ENCODE results near the gene CSNK1D. TPM values are rescaled to one million over a fixed set of nuclear protein-coding genes. Genes with fewer than 3 reads are reported as not detected.
"Not testable (repeated sequence)": the region's sequence is repeated elsewhere in the genome, so short reads cannot be mapped to it uniquely, and the experiment has no call there.

The CSNK1D gene
- total RNA-seq, 2 experiments from 2014 or later, result 110 to 115 TPM

DNA sequence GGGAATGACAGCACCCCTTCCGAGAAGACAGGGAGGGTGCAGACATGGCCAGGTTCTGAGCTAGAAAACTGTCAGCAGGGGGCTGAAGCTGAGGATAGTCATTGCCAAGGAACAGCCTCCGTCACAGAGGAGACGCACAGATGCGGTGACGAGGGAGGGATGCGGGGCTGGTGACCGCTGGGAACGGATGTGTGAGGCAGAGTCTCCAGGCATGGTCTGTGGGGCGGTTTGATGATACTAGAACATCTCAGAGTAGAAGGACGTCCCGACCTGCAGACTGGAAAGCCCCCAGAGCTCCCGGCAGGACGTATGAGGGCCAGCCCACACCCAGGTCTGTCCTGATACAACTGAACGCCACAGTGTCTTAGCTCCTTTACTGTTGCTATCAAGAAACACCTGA is 1.8 kb upstream of the CSNK1D start:
- H3K36me3 Mint-ChIP-seq, result peaks cover 22% of the 10 kb centered on the region
- no peaks in the 10 kb centered on the region for H3K27me3 Mint-ChIP-seq
- H3K4me3 Mint-ChIP-seq, result no peak overlapping the region
- no peak overlapping the region for H3K27ac Mint-ChIP-seq
- no peak for DNase-seq
- no peaks in the 10 kb centered on the region for H3K9me3 Mint-ChIP-seq
- H3K4me1 Mint-ChIP-seq, result peaks cover 22% of the 10 kb centered on the region

- no peaks in the 10 kb centered on the region for H3K27me3 Mint-ChIP-seq
- peaks cover 32% of the 10 kb centered on the region for H3K4me1 Mint-ChIP-seq
- H3K4me3 Mint-ChIP-seq, result no peak overlapping the region
- no peak overlapping the region for H3K27ac Mint-ChIP-seq
- H3K9me3 Mint-ChIP-seq, result no peaks in the 10 kb centered on the region
- no peak for DNase-seq
- H3K36me3 Mint-ChIP-seq, result peaks cover 26% of the 10 kb centered on the region
Observed at GRCh38 chr17:82274134-82275020, 877 bp upstream of the CSNK1D start.

GRCh38 chr17:82272495-82273326 is 789 bp downstream of the CSNK1D start:
- Mint-ChIP-seq H3K27ac (peak overlapping the region; percentile 98), H3K4me1 (peaks cover 47% of the 10 kb centered on the region), H3K27me3 (no peaks in the 10 kb centered on the region), H3K36me3 (peaks cover 32% of the 10 kb centered on the region), H3K4me3 (peak overlapping the region; percentile 91), H3K9me3 (no peaks in the 10 kb centered on the region)
- peak; percentile 53 for DNase-seq

GRCh38 chr17:82271401-82271800 is 2.1 kb downstream of the CSNK1D start:
- Mint-ChIP-seq H3K4me1 (peaks cover 58% of the 10 kb centered on the region), H3K36me3 (peaks cover 37% of the 10 kb centered on the region), H3K4me3 (peak overlapping the region; percentile 91), H3K9me3 (no peaks in the 10 kb centered on the region), H3K27me3 (no peaks in the 10 kb centered on the region), H3K27ac (peak overlapping the region; percentile 96)
- DNase-seq, result no peak

DNA sequence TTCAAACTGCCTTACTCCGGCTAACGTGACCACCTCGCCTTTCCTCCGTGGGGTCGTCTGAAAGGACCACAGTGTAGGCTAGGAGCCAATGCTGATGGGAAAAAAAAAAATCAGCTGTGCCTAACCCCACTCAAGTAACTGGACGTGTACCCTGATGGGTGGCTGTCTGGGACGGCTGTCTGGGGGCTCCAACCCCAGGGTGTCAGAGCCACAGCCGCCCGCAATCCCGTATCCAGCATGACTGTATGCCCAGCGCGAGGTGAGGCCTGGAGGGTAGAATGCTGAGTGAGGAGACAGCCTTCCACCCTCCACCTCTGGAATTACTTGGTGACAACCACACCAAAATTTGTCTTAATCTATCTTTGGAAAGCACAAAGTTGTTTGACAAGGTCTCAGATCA is 2.8 kb downstream of the CSNK1D start:
- Mint-ChIP-seq H3K27ac (peak overlapping the region; percentile 83), H3K36me3 (peaks cover 43% of the 10 kb centered on the region), H3K27me3 (no peaks in the 10 kb centered on the region), H3K9me3 (no peaks in the 10 kb centered on the region), H3K4me3 (peak overlapping the region; percentile 59), H3K4me1 (peaks cover 62% of the 10 kb centered on the region)
- DNase-seq, result no peak

DNA sequence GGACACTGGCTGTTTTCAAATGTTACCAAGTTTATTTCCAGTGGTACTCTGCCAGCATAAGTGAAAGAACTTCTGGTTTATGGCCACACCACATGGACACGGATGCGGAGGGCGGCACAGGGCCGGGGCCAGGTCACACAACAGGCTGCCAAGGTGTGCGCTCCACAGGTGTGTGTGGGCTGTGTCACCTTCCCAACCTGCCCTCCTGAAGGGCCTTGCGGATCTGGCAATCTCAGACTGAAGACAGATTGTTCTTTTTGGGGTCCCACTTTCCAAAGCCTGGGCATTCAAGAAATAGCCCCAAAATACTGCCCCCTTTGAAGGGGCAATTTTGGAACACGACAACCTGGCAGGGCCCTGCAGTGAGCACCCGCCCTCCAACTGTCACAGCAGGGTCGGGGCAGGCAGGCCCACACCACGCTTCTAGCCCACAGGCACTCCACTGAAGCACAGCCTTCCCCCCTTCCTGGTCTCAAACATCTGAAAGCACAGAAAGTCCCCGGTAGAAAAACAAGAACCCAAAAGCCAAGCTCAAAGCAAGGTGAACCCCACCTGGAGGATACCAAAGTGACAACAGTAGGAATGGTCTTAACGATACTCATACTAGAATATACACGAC is 3.5 kb downstream of the CSNK1D start:
- H3K36me3 Mint-ChIP-seq, result peaks cover 46% of the 10 kb centered on the region
- H3K4me3 Mint-ChIP-seq, result peak overlapping the region; percentile 59

DNA sequence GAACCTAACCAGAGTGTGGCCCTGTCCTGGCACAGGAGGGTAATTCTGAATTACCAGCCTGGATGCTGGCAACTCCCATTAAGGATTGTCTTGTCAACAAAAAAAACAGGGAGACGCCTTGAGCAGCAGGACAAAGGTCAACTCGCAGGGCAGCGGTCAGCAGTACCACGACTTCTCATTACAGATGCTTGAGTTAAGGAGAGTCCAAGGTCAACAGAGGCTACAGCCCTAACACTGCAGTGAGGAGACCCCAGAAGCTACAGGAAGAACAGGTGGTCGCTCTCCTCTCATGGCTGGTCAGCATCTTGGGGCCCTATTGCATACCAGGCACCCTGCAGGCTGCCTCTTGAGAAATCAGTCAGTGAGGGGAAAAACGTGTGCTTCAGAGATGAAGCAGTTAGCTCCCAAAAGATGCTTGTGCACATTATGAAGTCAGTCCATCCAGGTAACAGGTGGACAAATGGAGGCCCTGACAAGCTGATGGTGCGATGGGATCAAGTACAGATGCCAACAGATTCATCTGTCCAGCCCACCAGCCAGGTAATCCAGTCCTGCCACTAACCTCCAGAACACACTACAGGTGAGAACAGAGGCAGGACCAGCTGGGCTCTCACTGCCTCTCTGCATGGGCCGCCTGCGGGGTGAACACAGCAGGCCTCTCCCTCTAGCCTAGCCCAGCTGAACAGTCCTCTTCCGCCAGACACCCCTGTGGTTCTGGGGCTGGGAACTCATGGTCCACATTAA is 4.2 kb downstream of the CSNK1D start:
- Mint-ChIP-seq H3K27me3 (no peaks in the 10 kb centered on the region), H3K4me3 (peak overlapping the region; percentile 37), H3K36me3 (peaks cover 47% of the 10 kb centered on the region), H3K9me3 (no peaks in the 10 kb centered on the region), H3K27ac (peak overlapping the region; percentile 83), H3K4me1 (peaks cover 62% of the 10 kb centered on the region)
- DNase-seq, result no peak

More for the DNA sequence above, 3.5 kb downstream of the CSNK1D start:
- Mint-ChIP-seq H3K9me3 (no peaks in the 10 kb centered on the region), H3K27me3 (no peaks in the 10 kb centered on the region), H3K4me1 (peaks cover 62% of the 10 kb centered on the region), H3K27ac (peak overlapping the region; percentile 83)
- DNase-seq, result no peak

DNA sequence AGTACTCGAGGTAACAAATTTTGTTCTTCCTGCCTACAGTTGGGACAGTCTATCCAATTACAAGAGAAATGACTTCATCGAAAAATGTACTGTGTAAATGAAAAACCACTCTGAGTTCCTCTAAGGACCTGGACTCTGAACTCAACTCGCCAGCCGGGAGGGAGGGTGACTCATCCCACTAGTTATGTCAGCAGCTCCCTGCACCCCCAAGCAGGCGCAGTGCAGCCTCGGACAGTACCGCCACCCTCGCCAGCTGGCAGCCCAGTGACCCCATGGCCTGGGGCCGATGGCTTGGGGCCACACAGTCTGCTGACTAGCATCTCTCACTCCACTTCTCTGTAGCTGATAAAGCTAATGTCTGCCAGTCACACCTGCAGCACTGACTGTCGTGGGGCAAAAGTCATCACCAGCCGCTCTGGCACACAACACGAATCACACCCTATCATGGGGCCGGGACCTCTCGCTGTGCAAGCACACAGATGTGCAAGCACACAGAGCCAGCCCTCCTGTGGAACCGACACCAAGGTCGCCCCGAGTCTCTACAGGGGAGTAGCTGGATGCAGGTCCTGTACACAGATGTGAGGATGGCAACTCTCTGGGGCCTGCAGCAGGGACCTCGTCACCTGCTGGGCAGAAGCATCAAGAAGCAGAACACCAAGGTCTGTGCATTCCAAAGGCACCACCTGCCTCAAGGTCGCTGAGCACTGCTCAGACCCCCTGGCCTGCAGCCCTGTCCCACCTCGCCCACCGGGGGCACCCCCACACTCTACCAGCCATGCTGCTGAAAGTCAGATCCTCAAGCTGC is 5.7 kb downstream of the CSNK1D start:
- peaks cover 62% of the 10 kb centered on the region for H3K4me1 Mint-ChIP-seq

GRCh38 chr17:82266142-82266541 is 7.4 kb downstream of the CSNK1D start:
- H3K27ac Mint-ChIP-seq, result peak overlapping the region; percentile 38
- no peak overlapping the region for H3K4me3 Mint-ChIP-seq
- H3K36me3 Mint-ChIP-seq, result peaks cover 50% of the 10 kb centered on the region

More for the DNA sequence above, 5.7 kb downstream of the CSNK1D start:
- Mint-ChIP-seq H3K27ac (peak overlapping the region; percentile 72), H3K9me3 (no peaks in the 10 kb centered on the region), H3K27me3 (no peaks in the 10 kb centered on the region), H3K36me3 (peaks cover 51% of the 10 kb centered on the region), H3K4me3 (peak overlapping the region; percentile 23)
- peak; percentile 48 for DNase-seq

DNA sequence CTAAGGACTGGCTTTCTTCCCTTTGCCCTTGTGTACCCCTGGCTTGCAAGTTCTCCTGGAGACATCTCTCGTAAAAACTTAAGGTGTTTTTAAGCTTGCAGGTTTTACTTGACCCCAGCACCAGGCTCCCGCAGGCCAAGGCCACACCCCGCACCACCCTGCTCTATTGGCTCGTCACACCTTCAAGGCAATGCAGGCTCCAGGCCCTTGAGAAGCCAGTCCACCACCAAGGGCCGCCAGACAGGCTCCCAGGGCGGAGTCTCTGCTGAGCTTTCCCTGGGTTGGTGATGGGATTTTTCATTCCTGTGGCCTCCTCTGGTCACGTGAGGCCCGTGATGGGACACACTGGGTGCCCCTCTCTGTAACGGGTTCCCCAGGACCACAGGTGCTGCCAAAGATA is 9.9 kb downstream of the CSNK1D start:
- Mint-ChIP-seq H3K27ac (no peak overlapping the region), H3K36me3 (peaks cover 54% of the 10 kb centered on the region), H3K27me3 (no peaks in the 10 kb centered on the region), H3K9me3 (peaks cover 2% of the 10 kb centered on the region), H3K4me3 (no peak overlapping the region), H3K4me1 (peaks cover 31% of the 10 kb centered on the region)
- no peak for DNase-seq

More at GRCh38 chr17:82266142-82266541, 7.4 kb downstream of the CSNK1D start:
- Mint-ChIP-seq H3K9me3 (no peaks in the 10 kb centered on the region), H3K27me3 (no peaks in the 10 kb centered on the region), H3K4me1 (peaks cover 52% of the 10 kb centered on the region)
- no peak for DNase-seq

DNA sequence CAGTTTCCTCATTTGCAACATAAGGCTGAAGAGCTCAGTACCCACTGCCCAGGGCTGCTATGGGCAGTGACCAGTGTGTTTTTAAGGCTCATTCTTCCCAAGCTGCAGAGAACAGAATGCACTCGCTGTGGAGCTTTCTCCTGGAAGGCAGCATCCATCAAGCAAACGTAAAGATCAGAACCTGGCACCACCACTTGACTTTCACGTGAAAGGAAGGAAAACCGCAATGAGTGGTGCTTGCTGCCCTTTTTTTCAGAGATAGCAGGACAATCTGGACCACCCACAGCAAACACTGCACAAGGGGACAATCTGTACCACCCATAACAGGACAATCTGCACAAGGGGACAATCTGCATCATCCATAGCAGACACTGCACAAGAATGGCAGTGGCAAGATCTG is 11.2 kb downstream of the CSNK1D start:
- Mint-ChIP-seq H3K4me3 (no peak overlapping the region), H3K9me3 (peaks cover 2% of the 10 kb centered on the region), H3K27ac (peak overlapping the region; percentile 21), H3K36me3 (peaks cover 51% of the 10 kb centered on the region), H3K4me1 (peaks cover 24% of the 10 kb centered on the region), H3K27me3 (no peaks in the 10 kb centered on the region)
- DNase-seq, result no peak

GRCh38 chr17:82259972-82260961 is 13.2 kb downstream of the CSNK1D start:
- not testable (repeated sequence) for DNase-seq, H3K27me3 Mint-ChIP-seq, H3K4me3 Mint-ChIP-seq, H3K9me3 Mint-ChIP-seq
- peak overlapping the region; percentile 27 for H3K27ac Mint-ChIP-seq
- peaks cover 23% of the 10 kb centered on the region for H3K4me1 Mint-ChIP-seq
- H3K36me3 Mint-ChIP-seq, result peaks cover 54% of the 10 kb centered on the region

- no peak overlapping the region for H3K4me3 Mint-ChIP-seq
- H3K27me3 Mint-ChIP-seq, result no peaks in the 10 kb centered on the region
- peaks cover 51% of the 10 kb centered on the region for H3K36me3 Mint-ChIP-seq
- H3K4me1 Mint-ChIP-seq, result peaks cover 23% of the 10 kb centered on the region
- DNase-seq, result no peak
- peaks cover 3% of the 10 kb centered on the region for H3K9me3 Mint-ChIP-seq
- peak overlapping the region; percentile 1 for H3K27ac Mint-ChIP-seq
Observed at GRCh38 chr17:82258555-82258954, 14.9 kb downstream of the CSNK1D start.

Data from activated naive CD8-positive, alpha-beta T cell treated with anti-CD3 and anti-CD28 coated beads for 36 hours (primary cell).